ENCODE measurements around the gene MZT1.

The MZT1 gene

GRCh38 chr13:72727417-72728289 is at the start of gene MZT1, which contains the start of gene BORA:
Gene MZT1 (minus strand): TSS chr13:72727629. CDS start chr13:72727602, 27 bp downstream.
Gene BORA (plus strand): TSS chr13:72727923. CDS start chr13:72728941, 1,018 bp downstream.
- Histone ChIP-seq H3K36me3 (ENCODE audit: control insufficient read depth, insufficient read depth, low read length) (no peaks in the 10 kb centered on the region), H3K4me1 (ENCODE audit: control insufficient read depth, insufficient read depth, low read length) (peaks cover 8% of the 10 kb centered on the region), H3K4me3 (ENCODE audit: low read length) (peak within 1 kb of the TSS; percentile 100), H3K9ac (ENCODE audit: low read length) (peak within 1 kb of the TSS; percentile 90), H3K27ac (ENCODE audit: low read depth, low read length) (peak within 1 kb of the TSS; percentile 55), H3K27me3 (ENCODE audit: control insufficient read depth, insufficient read depth, low read length) (no peaks in the 10 kb centered on the region)

GRCh38 chr13:72774019-72774418 is 46.6 kb upstream of the MZT1 start:
- H3K9ac ChIP-seq (ENCODE audit: low read length), result no peak overlapping the region
- peaks cover under 1% of the 10 kb centered on the region for H3K4me1 ChIP-seq (ENCODE audit: control insufficient read depth, insufficient read depth, low read length)
- no peak overlapping the region for H3K4me3 ChIP-seq (ENCODE audit: low read length)
- no peaks in the 10 kb centered on the region for H3K27me3 ChIP-seq (ENCODE audit: control insufficient read depth, insufficient read depth, low read length)
- peaks cover 29% of the 10 kb centered on the region for H3K36me3 ChIP-seq (ENCODE audit: control insufficient read depth, insufficient read depth, low read length)
- H3K27ac ChIP-seq (ENCODE audit: low read depth, low read length), result no peak overlapping the region

GRCh38 chr13:72763411-72763810 is 36.0 kb upstream of the MZT1 start:
- H3K27me3 ChIP-seq (ENCODE audit: control insufficient read depth, insufficient read depth, low read length), result no peaks in the 10 kb centered on the region
- H3K27ac ChIP-seq (ENCODE audit: low read depth, low read length), result no peak overlapping the region
- peaks cover 48% of the 10 kb centered on the region for H3K36me3 ChIP-seq (ENCODE audit: control insufficient read depth, insufficient read depth, low read length)
- no peak overlapping the region for H3K9ac ChIP-seq (ENCODE audit: low read length)
- H3K4me3 ChIP-seq (ENCODE audit: low read length), result no peak overlapping the region
- no peaks in the 10 kb centered on the region for H3K4me1 ChIP-seq (ENCODE audit: control insufficient read depth, insufficient read depth, low read length)

GRCh38 chr13:72760189-72760588 is 32.8 kb upstream of the MZT1 start:
- H3K4me3 ChIP-seq (ENCODE audit: low read length), result no peak overlapping the region
- no peak overlapping the region for H3K9ac ChIP-seq (ENCODE audit: low read length)
- no peaks in the 10 kb centered on the region for H3K4me1 ChIP-seq (ENCODE audit: control insufficient read depth, insufficient read depth, low read length)
- H3K27me3 ChIP-seq (ENCODE audit: control insufficient read depth, insufficient read depth, low read length), result no peaks in the 10 kb centered on the region
- no peak overlapping the region for H3K27ac ChIP-seq (ENCODE audit: low read depth, low read length)
- H3K36me3 ChIP-seq (ENCODE audit: control insufficient read depth, insufficient read depth, low read length), result peaks cover 36% of the 10 kb centered on the region

GRCh38 chr13:72757792-72758535 is 30.5 kb upstream of the MZT1 start:
- Histone ChIP-seq H3K9ac (ENCODE audit: low read length) (no peak overlapping the region), H3K27ac (ENCODE audit: low read depth, low read length) (no peak overlapping the region), H3K27me3 (ENCODE audit: control insufficient read depth, insufficient read depth, low read length) (no peaks in the 10 kb centered on the region), H3K4me1 (ENCODE audit: control insufficient read depth, insufficient read depth, low read length) (no peaks in the 10 kb centered on the region), H3K36me3 (ENCODE audit: control insufficient read depth, insufficient read depth, low read length) (peaks cover 33% of the 10 kb centered on the region), H3K4me3 (ENCODE audit: low read length) (no peak overlapping the region)

- H3K9ac ChIP-seq (ENCODE audit: low read length), result no peak overlapping the region
- peaks cover 6% of the 10 kb centered on the region for H3K36me3 ChIP-seq (ENCODE audit: control insufficient read depth, insufficient read depth, low read length)
- no peak overlapping the region for H3K27ac ChIP-seq (ENCODE audit: low read depth, low read length)
- no peaks in the 10 kb centered on the region for H3K27me3 ChIP-seq (ENCODE audit: control insufficient read depth, insufficient read depth, low read length)
- H3K4me1 ChIP-seq (ENCODE audit: control insufficient read depth, insufficient read depth, low read length), result no peaks in the 10 kb centered on the region
- no peak overlapping the region for H3K4me3 ChIP-seq (ENCODE audit: low read length)
Measured at GRCh38 chr13:72754111-72754510, 26.7 kb upstream of the MZT1 start.

GRCh38 chr13:72751220-72751619 is 23.8 kb upstream of the MZT1 start:
- H3K4me3 ChIP-seq (ENCODE audit: low read length), result no peak overlapping the region
- no peaks in the 10 kb centered on the region for H3K36me3 ChIP-seq (ENCODE audit: control insufficient read depth, insufficient read depth, low read length)
- no peaks in the 10 kb centered on the region for H3K27me3 ChIP-seq (ENCODE audit: control insufficient read depth, insufficient read depth, low read length)
- H3K9ac ChIP-seq (ENCODE audit: low read length), result no peak overlapping the region
- no peak overlapping the region for H3K27ac ChIP-seq (ENCODE audit: low read depth, low read length)
- H3K4me1 ChIP-seq (ENCODE audit: control insufficient read depth, insufficient read depth, low read length), result no peaks in the 10 kb centered on the region

GRCh38 chr13:72745260-72745659 is 17.8 kb upstream of the MZT1 start:
- Histone ChIP-seq H3K9ac (ENCODE audit: low read length) (no peak overlapping the region), H3K27me3 (ENCODE audit: control insufficient read depth, insufficient read depth, low read length) (no peaks in the 10 kb centered on the region), H3K4me3 (ENCODE audit: low read length) (no peak overlapping the region), H3K27ac (ENCODE audit: low read depth, low read length) (no peak overlapping the region), H3K36me3 (ENCODE audit: control insufficient read depth, insufficient read depth, low read length) (no peaks in the 10 kb centered on the region), H3K4me1 (ENCODE audit: control insufficient read depth, insufficient read depth, low read length) (no peaks in the 10 kb centered on the region)

- no peak overlapping the region for H3K9ac ChIP-seq (ENCODE audit: low read length)
- no peaks in the 10 kb centered on the region for H3K27me3 ChIP-seq (ENCODE audit: control insufficient read depth, insufficient read depth, low read length)
- peaks cover 2% of the 10 kb centered on the region for H3K36me3 ChIP-seq (ENCODE audit: control insufficient read depth, insufficient read depth, low read length)
- H3K27ac ChIP-seq (ENCODE audit: low read depth, low read length), result no peak overlapping the region
- no peaks in the 10 kb centered on the region for H3K4me1 ChIP-seq (ENCODE audit: control insufficient read depth, insufficient read depth, low read length)
- H3K4me3 ChIP-seq (ENCODE audit: low read length), result no peak overlapping the region
Measured at GRCh38 chr13:72740015-72740414, 12.6 kb upstream of the MZT1 start.

GRCh38 chr13:72737033-72737432 is 9.6 kb upstream of the MZT1 start:
- peaks cover 2% of the 10 kb centered on the region for H3K36me3 ChIP-seq (ENCODE audit: control insufficient read depth, insufficient read depth, low read length)
- H3K9ac ChIP-seq (ENCODE audit: low read length), result no peak overlapping the region
- H3K4me1 ChIP-seq (ENCODE audit: control insufficient read depth, insufficient read depth, low read length), result no peaks in the 10 kb centered on the region
- no peaks in the 10 kb centered on the region for H3K27me3 ChIP-seq (ENCODE audit: control insufficient read depth, insufficient read depth, low read length)
- no peak overlapping the region for H3K4me3 ChIP-seq (ENCODE audit: low read length)
- H3K27ac ChIP-seq (ENCODE audit: low read depth, low read length), result no peak overlapping the region

GRCh38 chr13:72728290-72728605 is 819 bp upstream of the MZT1 start:
- Histone ChIP-seq H3K27me3 (ENCODE audit: control insufficient read depth, insufficient read depth, low read length) (no peaks in the 10 kb centered on the region), H3K9ac (ENCODE audit: low read length) (peak overlapping the region; percentile 90), H3K36me3 (ENCODE audit: control insufficient read depth, insufficient read depth, low read length) (no peaks in the 10 kb centered on the region), H3K4me3 (ENCODE audit: low read length) (peak overlapping the region; percentile 100), H3K27ac (ENCODE audit: low read depth, low read length) (no peak overlapping the region), H3K4me1 (ENCODE audit: control insufficient read depth, insufficient read depth, low read length) (peaks cover 8% of the 10 kb centered on the region)

GRCh38 chr13:72726726-72727416 is 558 bp downstream of the MZT1 start:
- H3K36me3 ChIP-seq (ENCODE audit: control insufficient read depth, insufficient read depth, low read length), result no peaks in the 10 kb centered on the region
- no peaks in the 10 kb centered on the region for H3K27me3 ChIP-seq (ENCODE audit: control insufficient read depth, insufficient read depth, low read length)
- peaks cover 8% of the 10 kb centered on the region for H3K4me1 ChIP-seq (ENCODE audit: control insufficient read depth, insufficient read depth, low read length)
- H3K9ac ChIP-seq (ENCODE audit: low read length), result peak overlapping the region; percentile 88
- peak overlapping the region; percentile 100 for H3K4me3 ChIP-seq (ENCODE audit: low read length)
- peak overlapping the region; percentile 55 for H3K27ac ChIP-seq (ENCODE audit: low read depth, low read length)

Data from rectal smooth muscle tissue (tissue), 1 donor.